Measurements from ENCODE around the gene RFXANK.
"Not testable (repeated sequence)": the region's sequence is repeated elsewhere in the genome, so short reads cannot be mapped to it uniquely, and the experiment has no call there.

Gene RFXANK

GRCh38 chr19:19170053-19170872 is 21.8 kb upstream of the RFXANK start, which contains the start of gene MEF2B:
TSS of gene MEF2B (minus strand) at chr19:19170263. CDS start at chr19:19150735, 19,528 bp downstream.
- DNase-seq, result peak; percentile 51 to 88

- no peak for DNase-seq
Observed at GRCh38 chr19:19170873-19171672, 21.0 kb upstream of the RFXANK start.

- no peak for DNase-seq
Observed at GRCh38 chr19:19171821-19172532, 20.1 kb upstream of the RFXANK start.

- not testable (repeated sequence) for DNase-seq
Observed at GRCh38 chr19:19173243-19173642, 18.8 kb upstream of the RFXANK start.

- DNase-seq, result no peak
Observed at GRCh38 chr19:19176950-19177349, 15.1 kb upstream of the RFXANK start.

- DNase-seq, result no peak
Observed at GRCh38 chr19:19179548-19180441, 12.3 kb upstream of the RFXANK start.

- no peak for DNase-seq
Observed at GRCh38 chr19:19181488-19181998, 10.5 kb upstream of the RFXANK start.

GRCh38 chr19:19185853-19186740 is 6.0 kb upstream of the RFXANK start:
- DNase-seq, result peak; percentile 19 to 68

GRCh38 chr19:19186742-19187141 is 5.3 kb upstream of the RFXANK start:
- DNase-seq, result no peak

GRCh38 chr19:19191768-19192077 is 335 bp upstream of the RFXANK start:
- no peak for DNase-seq

- no peak for DNase-seq
Observed at GRCh38 chr19:19192910-19193423, 909 bp downstream of the RFXANK start.

- DNase-seq, result no peak
Observed at GRCh38 chr19:19193926-19194325, 1.9 kb downstream of the RFXANK start.

GRCh38 chr19:19201697-19202630 is 9.9 kb downstream of the RFXANK start:
- DNase-seq, result no peak

GRCh38 chr19:19202707-19203011 is 10.6 kb downstream of the RFXANK start:
- no peak for DNase-seq

GRCh38 chr19:19203012-19203856 is 11.2 kb downstream of the RFXANK start, which contains the start of gene NR2C2AP:
TSS of gene NR2C2AP (minus strand) at chr19:19203414. CDS start at chr19:19203060, 354 bp downstream.
- DNase-seq, result peak; percentile 70 to 93

GRCh38 chr19:19204181-19204580 is 12.1 kb downstream of the RFXANK start:
- DNase-seq, result no peak

GRCh38 chr19:19205416-19206410 is 13.7 kb downstream of the RFXANK start:
- DNase-seq, result no peak

Data from NCI-H526 (cell line).